NCI-H2171 (cell line): ENCODE results near the gene PCBD1.

ENCODE experiments used
- DNase-seq: peaks from one replicate; lab custom pipeline; 2025; lab: John Stamatoyannopoulos, UW

Gene PCBD1

GRCh38 chr10:70902661-70903261 is 14.4 kb upstream of the PCBD1 start:
- DNase-seq = no peak

GRCh38 chr10:70901276-70901878 is 13.0 kb upstream of the PCBD1 start:
- no peak for DNase-seq

GRCh38 chr10:70899096-70899495 is 10.7 kb upstream of the PCBD1 start:
- DNase-seq = no peak

GRCh38 chr10:70898687-70899086 is 10.3 kb upstream of the PCBD1 start:
- no peak for DNase-seq

GRCh38 chr10:70896551-70896950 is 8.2 kb upstream of the PCBD1 start:
- DNase-seq = no peak

GRCh38 chr10:70894416-70894815 is 6.1 kb upstream of the PCBD1 start:
- DNase-seq = no peak

GRCh38 chr10:70893227-70894006 is 5.1 kb upstream of the PCBD1 start:
- DNase-seq = no peak

- DNase-seq = no peak
These were observed 4.3 kb upstream of the PCBD1 start for GRCh38 chr10:70892631-70893030.

- no peak for DNase-seq
These were observed 3.3 kb upstream of the PCBD1 start for GRCh38 chr10:70891627-70892026.

GRCh38 chr10:70890917-70891431 is 2.6 kb upstream of the PCBD1 start:
- no peak for DNase-seq

GRCh38 chr10:70889291-70889690 is 926 bp upstream of the PCBD1 start:
- no peak for DNase-seq

- no peak for DNase-seq
These were observed 1.3 kb downstream of the PCBD1 start for GRCh38 chr10:70886921-70887665.

- no peak for DNase-seq
These were observed 2.1 kb downstream of the PCBD1 start for GRCh38 chr10:70885931-70886903.

- DNase-seq = no peak
These were observed 2.9 kb downstream of the PCBD1 start for GRCh38 chr10:70885481-70885880.

- DNase-seq = no peak
These were observed 3.6 kb downstream of the PCBD1 start for GRCh38 chr10:70884741-70885140.

- no peak for DNase-seq
These were observed 8.3 kb downstream of the PCBD1 start for GRCh38 chr10:70880077-70880534.

- DNase-seq = no peak
These were observed 9.2 kb downstream of the PCBD1 start for GRCh38 chr10:70879207-70879606.

GRCh38 chr10:70874061-70874460 is 14.3 kb downstream of the PCBD1 start:
- no peak for DNase-seq

GRCh38 chr10:70872291-70872690 is 16.1 kb downstream of the PCBD1 start:
- DNase-seq = no peak

GRCh38 chr10:70866424-70866823 is 21.9 kb downstream of the PCBD1 start:
- no peak for DNase-seq

GRCh38 chr10:70864935-70865334 is 23.4 kb downstream of the PCBD1 start:
- DNase-seq = no peak
